Ascending aorta (tissue), 2 donors: ENCODE data around the gene MAP4K5. TPM values are rescaled to one million over a fixed set of nuclear protein-coding genes. Genes with fewer than 3 reads are reported as not detected.

Experiments
- DNase-seq, 2 donors: peaks; one replicate each; pipeline ENCODE4 v3.0.0-alpha.2; 2019; ENCODE audit warnings: low spot score in 2 of 2
- H3K27ac ChIP-seq, 2 donors: fragments of 200-600 bp; sonication (generic); one replicate each; pipeline ENCODE4 v1.5.1; 2016 to 2017; ENCODE audit warnings: mild to moderate bottlenecking in 1 of 2
- H3K27me3 ChIP-seq: fragments of 200-600 bp; sonication (generic); one replicate; pipeline ENCODE4 v1.5.1; 2017
- H3K36me3 ChIP-seq, 2 donors: fragments of 200-600 bp; sonication (generic); one replicate each; pipeline ENCODE4 v1.5.1; 2016
- H3K4me1 ChIP-seq, 2 donors: fragments of 200-600 bp; sonication (generic); one replicate each; pipeline ENCODE4 v1.5.1; 2016 to 2017; ENCODE audit warnings: mild to moderate bottlenecking in 1 of 2
- H3K4me3 ChIP-seq, 2 donors: fragments of 200-600 bp; sonication (generic); one replicate each; pipeline ENCODE4 v1.5.1; 2016 to 2017; ENCODE audit warnings: mild to moderate bottlenecking in 1 of 2
- H3K9me3 ChIP-seq, 2 donors: fragments of 200-600 bp; sonication (generic); one replicate each; pipeline ENCODE4 v1.5.1; 2016
- CTCF ChIP-seq, 3 experiments: fragments of 200-600 bp in 2 of 3; fragments of 450-650 bp in 1 of 3; sonication (generic) in 2 of 3; IDR thresholded peaks; one replicate each; pipeline ENCODE4 v1.5.1; 2016 to 2019; ENCODE audit warnings: antibody characterized with exemption in 3 of 3, mild to moderate bottlenecking in 1 of 3, moderate library complexity in 1 of 3
- intact Hi-C: fragments of 100-400 bp; cut with DNase I; formaldehyde crosslinking; loops from one replicate; pipeline ENCODE4 v1.15.1; 2023
- total RNA-seq: library from RNA; depleted of rRNA; stranded (reverse); fragments of >200 nt; gene quantifications from one replicate; pipeline ENCODE4 v1.1.0, GENCODE V29; 2016

Gene MAP4K5
- total RNA-seq, 1 donor from 2014 or later, result 249 TPM

- no peak overlapping the region for H3K4me3 ChIP-seq
- intact Hi-C loops, result no loop called here
- no peaks in the 10 kb centered on the region for H3K36me3 ChIP-seq
- H3K4me1 ChIP-seq, result no peaks in the 10 kb centered on the region
- no peaks in the 10 kb centered on the region for H3K27me3 ChIP-seq
- H3K9me3 ChIP-seq, result no peaks in the 10 kb centered on the region
- DNase-seq, result no peak
- no peak overlapping the region for H3K27ac ChIP-seq
- TF ChIP-seq CTCF (IDR thresholded peaks at IDR 0.05), result no peak
Observed at GRCh38 chr14:50389668-50390441, 142.5 kb downstream of the MAP4K5 start.

- Histone ChIP-seq H3K27ac (no peak overlapping the region), H3K27me3 (no peaks in the 10 kb centered on the region), H3K4me1 (no peaks in the 10 kb centered on the region), H3K4me3 (no peak overlapping the region), H3K36me3 (no peaks in the 10 kb centered on the region), H3K9me3 (no peaks in the 10 kb centered on the region)
- DNase-seq, result no peak
- intact Hi-C loops, result no loop called here
- no peak for TF ChIP-seq CTCF (IDR thresholded peaks at IDR 0.05)
Observed at GRCh38 chr14:50388256-50388931, 144.0 kb downstream of the MAP4K5 start.

GRCh38 chr14:50387548-50387947, 144.8 kb downstream of the MAP4K5 start:
- no peak overlapping the region for H3K27ac ChIP-seq
- intact Hi-C loops, result no loop called here

GRCh38 chr14:50383618-50384225, 148.6 kb downstream of the MAP4K5 start:
- no peak for TF ChIP-seq CTCF (IDR thresholded peaks at IDR 0.05)
- no peaks in the 10 kb centered on the region for H3K27me3 ChIP-seq

More at GRCh38 chr14:50387548-50387947, 144.8 kb downstream of the MAP4K5 start:
- DNase-seq, result no peak
- Histone ChIP-seq H3K36me3 (no peaks in the 10 kb centered on the region), H3K4me3 (no peak overlapping the region), H3K9me3 (no peaks in the 10 kb centered on the region), H3K4me1 (no peaks in the 10 kb centered on the region), H3K27me3 (no peaks in the 10 kb centered on the region)
- TF ChIP-seq CTCF (IDR thresholded peaks at IDR 0.05), result no peak

GRCh38 chr14:50381823-50382287, 150.5 kb downstream of the MAP4K5 start:
- no peaks in the 10 kb centered on the region for H3K4me1 ChIP-seq
- DNase-seq, result no peak
- intact Hi-C loops, result no loop called here

More at GRCh38 chr14:50383618-50384225, 148.6 kb downstream of the MAP4K5 start:
- Histone ChIP-seq H3K4me3 (no peak overlapping the region), H3K36me3 (no peaks in the 10 kb centered on the region), H3K9me3 (no peaks in the 10 kb centered on the region), H3K27ac (no peak overlapping the region), H3K4me1 (no peaks in the 10 kb centered on the region)
- intact Hi-C loops, result no loop called here
- no peak for DNase-seq

More at GRCh38 chr14:50381823-50382287, 150.5 kb downstream of the MAP4K5 start:
- no peaks in the 10 kb centered on the region for H3K27me3 ChIP-seq
- H3K9me3 ChIP-seq, result no peaks in the 10 kb centered on the region
- no peaks in the 10 kb centered on the region for H3K36me3 ChIP-seq
- H3K4me3 ChIP-seq, result no peak overlapping the region
- no peak for TF ChIP-seq CTCF (IDR thresholded peaks at IDR 0.05)
- H3K27ac ChIP-seq, result no peak overlapping the region
